ENCODE data around the gene BPIFB2.

GRCh38 chr20:33043731-33044181 lies 36.3 kb downstream of the BPIFB2 start:
- no peak for TF ChIP-seq MAX (IDR thresholded peaks at IDR 0.05; ENCODE audit: low read depth)
- no peak for TF ChIP-seq EP300 (IDR thresholded peaks at IDR 0.05; ENCODE audit: borderline replicate concordance in 1 of 2, low read depth in 1 of 2, low read length in 1 of 2)

All from SK-N-SH (cell line).